Neutrophil (primary cell): Measurements from ENCODE around the gene ATXN10.

Source experiments
- H3K27ac ChIP-seq: fragments of 200-600 bp; sonication (generic); 2 replicates; pipeline ENCODE4 v1.5.1; 2016; ENCODE audit warnings: mild to moderate bottlenecking, moderate library complexity
- H3K27me3 ChIP-seq: fragments of 200-600 bp; sonication (generic); 2 replicates; pipeline ENCODE4 v1.6.0; 2016; ENCODE audit warnings: mild to moderate bottlenecking
- H3K36me3 ChIP-seq: fragments of 200-600 bp; sonication (generic); 2 replicates; pipeline ENCODE4 v1.5.1; 2017
- H3K4me1 ChIP-seq, 2 experiments: fragments of 200-600 bp in 1 of 2; sonication (generic) in 1 of 2; 1 replicate in 1 of 2; 2 replicates in 1 of 2; pipeline versions ENCODE4 v1.5.1 to v1.6.1; 2013 to 2016; ENCODE audit warnings: low read depth in 1 of 2, low read length in 1 of 2, mild to moderate bottlenecking in 1 of 2, moderate library complexity in 1 of 2; ENCODE audit not compliant: control insufficient read depth in 1 of 2, insufficient read depth in 1 of 2
- H3K4me3 ChIP-seq, 2 experiments: fragments of 200-600 bp in 1 of 2; sonication (generic) in 1 of 2; 1 replicate in 1 of 2; 2 replicates in 1 of 2; pipeline ENCODE4 v1.5.1; 2013 to 2016; ENCODE audit warnings: low read depth in 1 of 2, low read length in 1 of 2, mild to moderate bottlenecking in 1 of 2, moderate library complexity in 1 of 2
- H3K9me3 ChIP-seq: fragments of 200-600 bp; sonication (generic); 2 replicates; pipeline ENCODE4 v1.5.1; 2016
- CTCF ChIP-seq: fragments of 200-600 bp; sonication (generic); IDR thresholded peaks from 2 replicates; pipeline ENCODE4 v1.5.1; 2016; ENCODE audit warnings: antibody characterized with exemption

ATXN10 gene

GRCh38 chr22:45855961-45856360 is 184.3 kb downstream of the ATXN10 start:
- Histone ChIP-seq H3K9me3 (peaks cover 3% of the 10 kb centered on the region), H3K4me1 (no peaks in the 10 kb centered on the region), H3K27me3 (no peaks in the 10 kb centered on the region), H3K27ac (no peak overlapping the region), H3K36me3 (no peaks in the 10 kb centered on the region), H3K4me3 (no peak overlapping the region)
- no peak for TF ChIP-seq CTCF

GRCh38 chr22:45857519-45857918 is 185.9 kb downstream of the ATXN10 start:
- H3K9me3 ChIP-seq, result peaks cover 3% of the 10 kb centered on the region
- no peaks in the 10 kb centered on the region for H3K36me3 ChIP-seq
- no peak overlapping the region for H3K27ac ChIP-seq
- H3K27me3 ChIP-seq, result peaks cover 15% of the 10 kb centered on the region
- no peak overlapping the region for H3K4me3 ChIP-seq
- H3K4me1 ChIP-seq, result no peaks in the 10 kb centered on the region
- TF ChIP-seq CTCF, result no peak

GRCh38 chr22:45859231-45860161 is 187.9 kb downstream of the ATXN10 start:
- no peaks in the 10 kb centered on the region for H3K9me3 ChIP-seq
- H3K27me3 ChIP-seq, result peaks cover 33% of the 10 kb centered on the region
- H3K27ac ChIP-seq, result no peak overlapping the region
- no peaks in the 10 kb centered on the region for H3K4me1 ChIP-seq
- H3K4me3 ChIP-seq, result no peak overlapping the region
- TF ChIP-seq CTCF, result no peak
- H3K36me3 ChIP-seq, result no peaks in the 10 kb centered on the region

- Histone ChIP-seq H3K9me3 (no peaks in the 10 kb centered on the region), H3K36me3 (no peaks in the 10 kb centered on the region), H3K4me1 (no peaks in the 10 kb centered on the region), H3K27ac (no peak overlapping the region), H3K27me3 (peaks cover 40% of the 10 kb centered on the region), H3K4me3 (no peak overlapping the region)
- TF ChIP-seq CTCF, result no peak
Observed at GRCh38 chr22:45860201-45860600, 188.6 kb downstream of the ATXN10 start.

- peaks cover 51% of the 10 kb centered on the region for H3K27me3 ChIP-seq
- no peaks in the 10 kb centered on the region for H3K4me1 ChIP-seq
- H3K4me3 ChIP-seq, result no peak overlapping the region
- no peak overlapping the region for H3K27ac ChIP-seq
- no peaks in the 10 kb centered on the region for H3K36me3 ChIP-seq
- TF ChIP-seq CTCF, result no peak
- H3K9me3 ChIP-seq, result no peaks in the 10 kb centered on the region
Observed at GRCh38 chr22:45861259-45861658, 189.6 kb downstream of the ATXN10 start.
